HepG2 (cell line): ENCODE results near the gene AUNIP. TPM values are rescaled to one million over a fixed set of nuclear protein-coding genes. Genes with fewer than 3 reads are reported as not detected.

ENCODE experiments used
- ATAC-seq: fragments of 200-7000 bp; cut with Tn5 transposase; 3 replicates; pipeline ENCODE4 v1.9.1; 2020; ENCODE audit warnings: mild to moderate bottlenecking, moderate library complexity
- BruUV-seq: library from RNA; stranded (reverse); fragments of 400-500 nt; replicated peaks from 2 replicates; lab custom pipeline; 2021; lab: Mats Ljungman, UMichigan
- CTCF ChIA-PET: fragments of 300-600 bp; formaldehyde crosslinking; extraction: SDS; loops from one replicate; lab custom pipeline; 2021; ENCODE audit warnings: low total read pairs, inconsistent platforms, low intra/inter-chr PET ratio; lab: Yijun Ruan, JAX
- POLR2A ChIA-PET: fragments of 350-600 bp; sonication (Branson Sonifier 250); formaldehyde crosslinking; loops from one replicate; lab custom pipeline; 2020; ENCODE audit warnings: antibody characterized with exemption, inconsistent platforms; lab: Yijun Ruan, JAX
- DNase-seq: peaks from one replicate; pipeline ENCODE4 v3.0.0-alpha.2; 2015; ENCODE audit warnings: low spot score
- FAIRE-seq: peaks from 3 replicates; lab custom pipeline; 2011; peaks lifted over from hg19 to GRCh38; lab: Jason Lieb, UNC
- H2AFZ ChIP-seq: one replicate; pipeline ENCODE4 v1.6.1; 2011; ENCODE audit warnings: low read length, inconsistent platforms
- H3K27ac ChIP-seq: fragments of 300-600 bp; 3 replicates; pipeline ENCODE4 v1.8.0; 2011; ENCODE audit warnings: mixed run types, mild to moderate bottlenecking, mixed read lengths, low read length, inconsistent platforms; ENCODE audit not compliant: insufficient read depth; ENCODE audit errors: extremely low read length
- H3K27me3 ChIP-seq, 2 experiments: fragments of 200-600 bp in 1 of 2; 2 replicates in 1 of 2; 3 replicates in 1 of 2; pipeline versions ENCODE4 v1.6.0 to v1.8.0; 2011; ENCODE audit warnings: low read length in 2 of 2, mild to moderate bottlenecking in 2 of 2, moderate library complexity in 2 of 2, inconsistent platforms in 1 of 2; ENCODE audit not compliant: insufficient read depth in 2 of 2, control insufficient read depth in 1 of 2
- H3K36me3 ChIP-seq, 2 experiments: fragments of 200-600 bp in 1 of 2; replicated peaks in 1 of 2; 2 replicates in 1 of 2; 3 replicates in 1 of 2; pipeline versions ENCODE4 v1.5.1 to v1.8.0; 2011; ENCODE audit warnings: low read length in 2 of 2, inconsistent platforms in 1 of 2; ENCODE audit not compliant: insufficient read depth in 2 of 2, control insufficient read depth in 1 of 2
- H3K4me1 ChIP-seq: 2 replicates; pipeline ENCODE4 v1.5.1; 2012; ENCODE audit warnings: low read length, inconsistent platforms; ENCODE audit not compliant: insufficient read depth
- H3K4me2 ChIP-seq: 2 replicates; pipeline ENCODE4 v1.6.0; 2011; ENCODE audit warnings: low read depth, low read length, inconsistent platforms
- H3K4me3 ChIP-seq, 3 experiments: fragments of 200-600 bp in 1 of 3; sonication (generic), shearing (Covaris generic) in 1 of 3; replicated peaks in 1 of 3; 2 replicates each; pipeline ENCODE4 v1.5.1; 2011 to 2016; ENCODE audit warnings: low read length in 3 of 3, inconsistent platforms in 2 of 3, low read depth in 2 of 3, mild to moderate bottlenecking in 2 of 3, control low read depth in 1 of 3, mixed read lengths in 1 of 3; ENCODE audit not compliant: insufficient read depth in 1 of 3
- H3K79me2 ChIP-seq: one replicate; pipeline ENCODE4 v1.6.1; 2011; ENCODE audit warnings: low read length, inconsistent platforms; ENCODE audit not compliant: insufficient read depth
- H3K9ac ChIP-seq: 2 replicates; pipeline ENCODE4 v1.6.0; 2011; ENCODE audit warnings: mild to moderate bottlenecking, low read depth, low read length, inconsistent platforms; ENCODE audit not compliant: insufficient read depth
- H3K9me3 ChIP-seq: 2 replicates; pipeline ENCODE4 v1.5.1; 2012; ENCODE audit warnings: mild to moderate bottlenecking, low read length
- H4K20me1 ChIP-seq: 2 replicates; pipeline ENCODE4 v1.6.0; 2011; ENCODE audit warnings: inconsistent platforms, mild to moderate bottlenecking, low read length, moderate library complexity; ENCODE audit not compliant: insufficient read depth
- DMAP1 ChIP-seq: IDR thresholded peaks from 2 replicates; pipeline ENCODE4 v1.6.1; 2016
- MED13 ChIP-seq: sonication (generic); formaldehyde crosslinking; IDR thresholded peaks from 2 replicates; pipeline ENCODE4 v1.5.0; 2020; ENCODE audit warnings: missing genetic modification reagents
- NFKBIZ ChIP-seq: IDR thresholded peaks from 2 replicates; pipeline ENCODE4 v1.6.1; 2018; ENCODE audit warnings: missing genetic modification reagents, missing compliant biosample characterization
- PBX2 ChIP-seq: IDR thresholded peaks from 2 replicates; pipeline ENCODE4 v1.6.1; 2016; ENCODE audit warnings: control low read depth
- RCOR2 ChIP-seq: IDR thresholded peaks from 2 replicates; pipeline ENCODE4 v1.6.1; 2016; ENCODE audit warnings: missing biosample characterization, missing genetic modification reagents
- RXRB ChIP-seq: IDR thresholded peaks from 2 replicates; pipeline ENCODE4 v1.6.1; 2016; ENCODE audit warnings: borderline replicate concordance, missing genetic modification reagents, missing compliant biosample characterization
- SALL2 ChIP-seq: sonication (generic); formaldehyde crosslinking; IDR thresholded peaks from 2 replicates; pipeline ENCODE4 v1.8.1; 2023; ENCODE audit warnings: mild to moderate bottlenecking, missing genetic modification reagents, inconsistent platforms
- SMARCC2 ChIP-seq: fragments of 450-650 bp; IDR thresholded peaks from 2 replicates; pipeline ENCODE4 v1.6.1; 2017; ENCODE audit warnings: antibody characterized with exemption, mild to moderate bottlenecking
- YEATS4 ChIP-seq: sonication (generic); formaldehyde crosslinking; IDR thresholded peaks from 2 replicates; pipeline ENCODE4 v1.4.0; 2020; ENCODE audit warnings: missing genetic modification reagents, borderline replicate concordance
- ZNF251 ChIP-seq: sonication (generic); formaldehyde crosslinking; IDR thresholded peaks from 2 replicates; pipeline ENCODE4 v1.9.0; 2021; ENCODE audit warnings: mild to moderate bottlenecking, missing genetic modification reagents
- ZSCAN9 ChIP-seq: IDR thresholded peaks from 2 replicates; pipeline ENCODE4 v1.6.1; 2016; ENCODE audit warnings: borderline replicate concordance
- WGBS: methylation state at CpG from one replicate; pipeline ENCODE4 v1.1.6; 2017; ENCODE audit warnings: low lambda C conversion rate; 5-methylcytosine and 5-hydroxymethylcytosine counted together
- in situ Hi-C: cut with HindIII; loops from 2 replicates; pipeline ENCODE4 v1.10.0; 2017; ENCODE audit warnings: low pct_unique_long_range_greater_than_20kb; ENCODE audit not compliant: extremely low pct_ligation_motif_present
- intact Hi-C: fragments of 100-400 bp; cut with micrococcal nuclease; formaldehyde crosslinking; loops from one replicate; pipeline ENCODE4 v1.10.0; 2022; ENCODE audit not compliant: unreplicated experiment
- polyA plus RNA-seq, 8 experiments: library from polyadenylated mRNA; depleted of rRNA in 3 of 8; stranded (reverse) in 7 of 8; unstranded in 1 of 8; fragments of >200 nt; fragmentation: Illumina TruSeq in 4 of 8; extraction: Trizol in 4 of 8; gene quantifications; 2 replicates each; pipeline versions ENCODE4 v1.2.1 to v1.2.3, GENCODE V29; 2011 to 2016; ENCODE audit warnings: low read depth in 4 of 8, missing spikeins in 1 of 8, mixed read lengths in 1 of 8; ENCODE audit not compliant: insufficient read depth in 1 of 8
- total RNA-seq, 5 experiments: library from RNA; depleted of rRNA; stranded (reverse); fragments of >200 nt; fragmentation: Illumina TruSeq; extraction: Trizol; gene quantifications; 2 replicates each; pipeline ENCODE4 v1.2.3, GENCODE V29; 2016; ENCODE audit warnings: low read depth in 1 of 5
- TF ChIP-seq, protein P1 (sequence below): sonication (generic); formaldehyde crosslinking; IDR thresholded peaks from 2 replicates; pipeline ENCODE4 v1.5.1; 2020; ENCODE audit warnings: mild to moderate bottlenecking, missing genetic modification reagents, moderate library complexity
- TF ChIP-seq, protein P2 (sequence below): sonication (generic); formaldehyde crosslinking; IDR thresholded peaks from 2 replicates; pipeline ENCODE4 v1.4.0; 2020; ENCODE audit warnings: missing genetic modification reagents
- TF ChIP-seq, protein P3 (sequence below): sonication (generic); formaldehyde crosslinking; conservative IDR thresholded peaks from 2 replicates; pipeline ENCODE4 v1.4.0; 2020; ENCODE audit warnings: missing genetic modification reagents

Gene AUNIP
- total and polyA plus RNA-seq, 2 of the 13 experiments (the other 11 are each of a cell fraction or from before 2014, with no cell fraction given): 3.8 to 12.3 TPM

- no peaks in the 10 kb centered on the region for H3K36me3 ChIP-seq
- no peak overlapping the region for H3K27ac ChIP-seq
- H3K79me2 ChIP-seq: no peaks in the 10 kb centered on the region
- no peak for FAIRE-seq
- no peak for DNase-seq
- no peak overlapping the region for H3K9ac ChIP-seq
- WGBS: 25% methylated on average over 6 of the region's 6 CpGs
- no peaks in the 10 kb centered on the region for H4K20me1 ChIP-seq
- intact Hi-C loops (no loop called here), in situ Hi-C loops (no loop called here)
- ATAC-seq: no peak
- TF ChIP-seq RCOR2 (CRISPR knock-in tag): no peak
- no peak overlapping the region for H2AFZ ChIP-seq
- H3K27me3 ChIP-seq: peaks cover 0 to 27% of the 10 kb centered on the region in 2 experiments; a peak in 2 of 5 replicates
- no TSS peak for BruUV-seq
- H3K4me3 ChIP-seq: no peak overlapping the region
- ChIA-PET POLR2A (no interaction called here), CTCF (no interaction called here)
- peaks cover 13% of the 10 kb centered on the region; the same call in 1 of the 2 replicates for H3K4me1 ChIP-seq
- no peaks in the 10 kb centered on the region for H3K9me3 ChIP-seq
- H3K4me2 ChIP-seq: no peak overlapping the region
These were observed 68.8 kb downstream of the AUNIP start for GRCh38 chr1:25790472-25790871.

- Histone ChIP-seq H3K9ac (no peak overlapping the region), H3K36me3 (no peaks in the 10 kb centered on the region), H3K27ac (no peak overlapping the region), H2AFZ (no peak overlapping the region), H3K4me1 (peaks cover 21% of the 10 kb centered on the region; the same call in 1 of the 2 replicates), H3K27me3 (peaks cover 0 to 28% of the 10 kb centered on the region in 2 experiments; a peak in 2 of 5 replicates), H3K4me2 (no peak overlapping the region), H3K9me3 (no peaks in the 10 kb centered on the region), H3K79me2 (no peaks in the 10 kb centered on the region), H4K20me1 (no peaks in the 10 kb centered on the region), H3K4me3 (no peak overlapping the region)
- ChIA-PET POLR2A (no interaction called here), CTCF (no interaction called here)
- no TSS peak for BruUV-seq
- 66% methylated on average over 5 of the region's 5 CpGs for WGBS
- intact Hi-C loops: no loop called here
- DNase-seq: no peak
- ATAC-seq: no peak
- in situ Hi-C loops: no loop called here
- no peak for FAIRE-seq
- TF ChIP-seq, protein P1, sequence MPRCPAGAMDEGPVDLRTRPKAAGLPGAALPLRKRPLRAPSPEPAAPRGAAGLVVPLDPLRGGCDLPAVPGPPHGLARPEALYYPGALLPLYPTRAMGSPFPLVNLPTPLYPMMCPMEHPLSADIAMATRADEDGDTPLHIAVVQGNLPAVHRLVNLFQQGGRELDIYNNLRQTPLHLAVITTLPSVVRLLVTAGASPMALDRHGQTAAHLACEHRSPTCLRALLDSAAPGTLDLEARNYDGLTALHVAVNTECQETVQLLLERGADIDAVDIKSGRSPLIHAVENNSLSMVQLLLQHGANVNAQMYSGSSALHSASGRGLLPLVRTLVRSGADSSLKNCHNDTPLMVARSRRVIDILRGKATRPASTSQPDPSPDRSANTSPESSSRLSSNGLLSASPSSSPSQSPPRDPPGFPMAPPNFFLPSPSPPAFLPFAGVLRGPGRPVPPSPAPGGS: no peak
- TF ChIP-seq RXRB (CRISPR knock-in tag): no peak
- TF ChIP-seq PBX2: no peak
- TF ChIP-seq SALL2: no peak
- TF ChIP-seq MED13: no peak
- TF ChIP-seq, protein P2, sequence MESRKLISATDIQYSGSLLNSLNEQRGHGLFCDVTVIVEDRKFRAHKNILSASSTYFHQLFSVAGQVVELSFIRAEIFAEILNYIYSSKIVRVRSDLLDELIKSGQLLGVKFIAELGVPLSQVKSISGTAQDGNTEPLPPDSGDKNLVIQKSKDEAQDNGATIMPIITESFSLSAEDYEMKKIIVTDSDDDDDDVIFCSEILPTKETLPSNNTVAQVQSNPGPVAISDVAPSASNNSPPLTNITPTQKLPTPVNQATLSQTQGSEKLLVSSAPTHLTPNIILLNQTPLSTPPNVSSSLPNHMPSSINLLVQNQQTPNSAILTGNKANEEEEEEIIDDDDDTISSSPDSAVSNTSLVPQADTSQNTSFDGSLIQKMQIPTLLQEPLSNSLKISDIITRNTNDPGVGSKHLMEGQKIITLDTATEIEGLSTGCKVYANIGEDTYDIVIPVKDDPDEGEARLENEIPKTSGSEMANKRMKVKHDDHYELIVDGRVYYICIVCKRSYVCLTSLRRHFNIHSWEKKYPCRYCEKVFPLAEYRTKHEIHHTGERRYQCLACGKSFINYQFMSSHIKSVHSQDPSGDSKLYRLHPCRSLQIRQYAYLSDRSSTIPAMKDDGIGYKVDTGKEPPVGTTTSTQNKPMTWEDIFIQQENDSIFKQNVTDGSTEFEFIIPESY (CRISPR knock-in tag): no peak
- no peak for TF ChIP-seq YEATS4
- no peak for TF ChIP-seq ZSCAN9
- no peak for TF ChIP-seq ZNF251
- TF ChIP-seq DMAP1: no peak
- TF ChIP-seq NFKBIZ: no peak
- TF ChIP-seq, protein P3, sequence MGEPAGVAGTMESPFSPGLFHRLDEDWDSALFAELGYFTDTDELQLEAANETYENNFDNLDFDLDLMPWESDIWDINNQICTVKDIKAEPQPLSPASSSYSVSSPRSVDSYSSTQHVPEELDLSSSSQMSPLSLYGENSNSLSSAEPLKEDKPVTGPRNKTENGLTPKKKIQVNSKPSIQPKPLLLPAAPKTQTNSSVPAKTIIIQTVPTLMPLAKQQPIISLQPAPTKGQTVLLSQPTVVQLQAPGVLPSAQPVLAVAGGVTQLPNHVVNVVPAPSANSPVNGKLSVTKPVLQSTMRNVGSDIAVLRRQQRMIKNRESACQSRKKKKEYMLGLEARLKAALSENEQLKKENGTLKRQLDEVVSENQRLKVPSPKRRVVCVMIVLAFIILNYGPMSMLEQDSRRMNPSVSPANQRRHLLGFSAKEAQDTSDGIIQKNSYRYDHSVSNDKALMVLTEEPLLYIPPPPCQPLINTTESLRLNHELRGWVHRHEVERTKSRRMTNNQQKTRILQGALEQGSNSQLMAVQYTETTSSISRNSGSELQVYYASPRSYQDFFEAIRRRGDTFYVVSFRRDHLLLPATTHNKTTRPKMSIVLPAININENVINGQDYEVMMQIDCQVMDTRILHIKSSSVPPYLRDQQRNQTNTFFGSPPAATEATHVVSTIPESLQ: no peak
- no peak for TF ChIP-seq SMARCC2
These were observed 71.5 kb downstream of the AUNIP start for GRCh38 chr1:25787760-25788166.
